Nephron (organoid): ENCODE measurements around the gene NMNAT2.

Experiments
- H3K27ac Mint-ChIP-seq, 3 experiments: 2 replicates each; pipeline ENCODE4 v1.8.0; 2020; ENCODE audit warnings: mixed read lengths in 3 of 3, mild to moderate bottlenecking in 2 of 3, moderate library complexity in 1 of 3
- H3K27me3 Mint-ChIP-seq: 2 replicates; pipeline ENCODE4 v1.8.0; 2021; ENCODE audit warnings: low read depth, mild to moderate bottlenecking, moderate library complexity, mixed read lengths
- H3K36me3 Mint-ChIP-seq: 2 replicates; pipeline ENCODE4 v1.8.0; 2020; ENCODE audit warnings: low read depth, mixed read lengths
- H3K4me1 Mint-ChIP-seq: 2 replicates; pipeline ENCODE4 v1.8.0; 2020; ENCODE audit warnings: mixed read lengths
- H3K4me3 Mint-ChIP-seq, 3 experiments: 2 replicates each; pipeline ENCODE4 v1.8.0; 2020; ENCODE audit warnings: mild to moderate bottlenecking in 3 of 3, mixed read lengths in 3 of 3, moderate library complexity in 2 of 3
- H3K9me3 Mint-ChIP-seq: 2 replicates; pipeline ENCODE4 v1.8.0; 2020; ENCODE audit warnings: mixed read lengths
- TF ChIP-seq, protein P1 (sequence below), 3 experiments: fragments of 200-600 bp; sonication (generic); IDR thresholded peaks; one replicate each; pipeline ENCODE4 v1.5.0; 2021; ENCODE audit warnings: antibody characterized with exemption in 3 of 3; ENCODE audit not compliant: unreplicated experiment in 3 of 3

Gene NMNAT2

DNA sequence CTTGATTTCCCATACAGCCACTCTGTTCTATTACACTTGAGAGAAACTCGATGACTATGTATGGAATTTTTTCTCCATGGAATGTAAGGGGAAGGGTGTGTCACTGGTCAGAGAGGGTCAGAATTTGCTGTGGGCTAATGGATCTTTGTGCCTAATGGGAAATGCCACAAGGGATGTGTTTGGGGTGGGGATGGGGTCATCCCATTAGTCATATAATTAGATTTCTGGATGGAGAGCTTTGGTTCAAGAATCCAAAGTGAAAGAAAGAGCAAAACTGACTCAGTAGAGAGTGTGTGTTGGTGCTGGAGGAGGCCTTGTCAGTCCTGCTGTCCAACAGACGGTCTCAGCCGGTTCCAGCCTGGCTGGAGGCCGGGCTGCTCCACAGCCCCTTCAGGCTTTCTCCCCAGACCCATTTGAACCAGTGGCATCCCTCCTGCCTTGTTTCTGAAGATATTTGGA, 145.8 kb downstream of the NMNAT2 start:
- H3K27ac Mint-ChIP-seq = peak overlapping the region; percentile 19 to 29 (median 22)
- H3K9me3 Mint-ChIP-seq = no peaks in the 10 kb centered on the region
- TF ChIP-seq, protein P1, sequence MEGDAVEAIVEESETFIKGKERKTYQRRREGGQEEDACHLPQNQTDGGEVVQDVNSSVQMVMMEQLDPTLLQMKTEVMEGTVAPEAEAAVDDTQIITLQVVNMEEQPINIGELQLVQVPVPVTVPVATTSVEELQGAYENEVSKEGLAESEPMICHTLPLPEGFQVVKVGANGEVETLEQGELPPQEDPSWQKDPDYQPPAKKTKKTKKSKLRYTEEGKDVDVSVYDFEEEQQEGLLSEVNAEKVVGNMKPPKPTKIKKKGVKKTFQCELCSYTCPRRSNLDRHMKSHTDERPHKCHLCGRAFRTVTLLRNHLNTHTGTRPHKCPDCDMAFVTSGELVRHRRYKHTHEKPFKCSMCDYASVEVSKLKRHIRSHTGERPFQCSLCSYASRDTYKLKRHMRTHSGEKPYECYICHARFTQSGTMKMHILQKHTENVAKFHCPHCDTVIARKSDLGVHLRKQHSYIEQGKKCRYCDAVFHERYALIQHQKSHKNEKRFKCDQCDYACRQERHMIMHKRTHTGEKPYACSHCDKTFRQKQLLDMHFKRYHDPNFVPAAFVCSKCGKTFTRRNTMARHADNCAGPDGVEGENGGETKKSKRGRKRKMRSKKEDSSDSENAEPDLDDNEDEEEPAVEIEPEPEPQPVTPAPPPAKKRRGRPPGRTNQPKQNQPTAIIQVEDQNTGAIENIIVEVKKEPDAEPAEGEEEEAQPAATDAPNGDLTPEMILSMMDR (IDR thresholded peaks at IDR 0.05; ENCODE audit: unreplicated experiment in 3 of 3) = no peak
- H3K27me3 Mint-ChIP-seq = peaks cover 8% of the 10 kb centered on the region
- peaks cover 25% of the 10 kb centered on the region for H3K4me1 Mint-ChIP-seq
- no peaks in the 10 kb centered on the region for H3K36me3 Mint-ChIP-seq
- H3K4me3 Mint-ChIP-seq = no peak overlapping the region

DNA sequence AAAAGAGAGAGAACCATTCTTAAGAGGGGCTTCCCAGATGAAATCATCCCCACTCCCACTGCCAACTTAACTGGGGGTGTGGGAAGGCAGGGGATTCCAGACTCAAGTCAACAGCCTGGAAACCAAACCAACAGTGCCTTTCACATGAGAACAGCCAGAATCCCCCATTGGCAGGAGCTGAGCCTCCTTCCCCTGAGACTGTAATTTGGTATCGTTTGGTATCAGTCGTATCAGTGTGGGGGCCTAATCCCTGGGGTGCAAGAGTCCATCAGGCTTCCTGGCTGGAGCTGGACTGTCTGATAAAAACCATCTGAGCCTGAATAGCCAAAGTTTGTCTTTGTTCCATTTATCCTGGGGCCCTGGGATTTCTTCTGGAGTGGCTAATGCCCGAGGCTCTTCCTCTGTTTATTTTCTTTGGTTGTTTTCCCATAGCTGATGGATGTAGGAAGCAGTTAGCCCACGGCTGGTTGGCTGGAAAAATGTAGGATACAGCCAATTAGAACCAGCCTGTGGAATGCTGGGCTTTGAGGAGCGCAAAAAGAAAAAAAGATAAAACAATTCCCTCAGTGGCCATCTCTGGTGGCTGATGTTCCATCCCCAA, 147.5 kb downstream of the NMNAT2 start:
- TF ChIP-seq, protein P1 (IDR thresholded peaks at IDR 0.05; ENCODE audit: unreplicated experiment in 3 of 3) = no peak
- Mint-ChIP-seq H3K4me3 (peak overlapping the region in 1 of 3 experiments; percentile 30), H3K27ac (peak overlapping the region; percentile 82 to 91 (median 88)), H3K4me1 (peaks cover 20% of the 10 kb centered on the region), H3K9me3 (no peaks in the 10 kb centered on the region), H3K36me3 (no peaks in the 10 kb centered on the region), H3K27me3 (peaks cover 6% of the 10 kb centered on the region)

DNA sequence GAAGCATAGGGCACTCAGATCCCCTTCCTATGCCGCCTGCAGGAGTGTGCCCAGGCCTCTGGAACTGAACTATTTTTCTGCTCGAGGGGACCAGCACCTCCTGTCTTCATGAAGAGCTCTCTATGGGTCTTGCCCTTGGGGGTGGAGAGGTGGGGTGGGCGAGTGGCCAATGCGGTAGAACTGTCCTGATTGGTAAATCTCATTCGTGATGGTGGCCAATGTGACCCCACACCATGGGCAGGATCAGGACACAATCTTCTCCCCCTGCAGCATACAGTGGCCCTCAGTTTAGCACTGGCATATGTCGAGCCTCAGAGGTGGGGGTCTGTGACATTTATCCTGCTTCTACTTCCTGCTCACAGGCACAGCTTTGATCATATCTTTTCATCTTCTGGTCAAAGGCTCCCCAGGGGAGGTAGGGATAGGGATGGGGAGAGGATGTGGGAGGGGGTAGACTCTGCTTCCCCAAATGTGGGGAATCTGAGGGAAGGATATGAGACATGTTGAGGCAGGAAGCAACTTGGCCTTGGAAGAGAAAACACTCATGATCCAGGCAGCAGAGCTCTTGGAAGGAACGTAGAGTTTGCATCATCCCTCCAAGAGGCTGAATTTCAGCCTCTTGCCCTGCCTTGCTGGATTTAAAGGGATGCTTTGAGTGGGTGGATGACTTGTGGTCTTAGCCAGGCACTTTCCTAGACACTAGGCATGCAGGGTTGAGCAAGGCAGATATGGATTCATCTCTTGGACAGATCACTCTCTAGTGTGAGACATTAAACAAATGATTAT, 150.3 kb downstream of the NMNAT2 start:
- H3K27ac Mint-ChIP-seq = no peak overlapping the region
- no peaks in the 10 kb centered on the region for H3K27me3 Mint-ChIP-seq
- H3K4me1 Mint-ChIP-seq = peaks cover 22% of the 10 kb centered on the region
- no peak overlapping the region for H3K4me3 Mint-ChIP-seq
- TF ChIP-seq, protein P1 (IDR thresholded peaks at IDR 0.05; ENCODE audit: unreplicated experiment in 3 of 3) = no peak
- no peaks in the 10 kb centered on the region for H3K36me3 Mint-ChIP-seq
- H3K9me3 Mint-ChIP-seq = no peaks in the 10 kb centered on the region

DNA sequence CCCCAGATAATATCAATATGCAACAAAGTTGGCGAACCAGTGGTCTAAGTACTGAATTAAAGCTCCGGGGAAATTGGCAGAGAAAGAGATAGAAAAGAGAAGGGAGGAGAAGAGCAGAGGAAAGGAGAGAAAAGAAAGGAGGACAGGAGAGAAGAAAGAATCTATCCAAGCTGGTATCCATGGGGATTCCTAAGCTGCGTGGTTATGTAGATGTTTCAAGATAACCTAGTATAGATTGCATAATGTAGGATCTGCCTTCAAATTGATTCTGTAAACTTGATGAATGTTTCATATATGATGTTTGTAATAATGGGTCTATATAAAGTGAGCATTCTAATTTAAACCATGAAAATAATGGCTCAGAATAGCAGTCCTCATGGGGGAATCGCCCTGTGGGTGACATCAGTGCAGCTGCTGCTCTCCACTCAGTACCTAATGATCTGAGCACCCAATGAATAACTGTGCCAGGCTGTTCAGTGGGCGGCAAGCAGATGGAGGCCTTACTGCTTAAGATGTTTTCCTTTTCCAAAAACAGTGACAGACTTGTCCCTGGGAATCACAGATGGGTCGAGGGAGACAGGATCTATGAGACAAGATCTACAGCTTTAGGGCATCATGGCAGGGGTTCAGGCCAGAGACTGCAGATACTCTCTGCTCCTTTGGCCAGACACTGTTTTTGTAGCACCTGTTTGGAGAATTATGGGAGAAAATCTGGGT, 154.1 kb downstream of the NMNAT2 start:
- Mint-ChIP-seq H3K4me1 (peaks cover 5% of the 10 kb centered on the region), H3K4me3 (no peak overlapping the region), H3K36me3 (no peaks in the 10 kb centered on the region), H3K9me3 (no peaks in the 10 kb centered on the region), H3K27me3 (no peaks in the 10 kb centered on the region), H3K27ac (no peak overlapping the region)
- TF ChIP-seq, protein P1 (IDR thresholded peaks at IDR 0.05; ENCODE audit: unreplicated experiment in 3 of 3) = no peak

DNA sequence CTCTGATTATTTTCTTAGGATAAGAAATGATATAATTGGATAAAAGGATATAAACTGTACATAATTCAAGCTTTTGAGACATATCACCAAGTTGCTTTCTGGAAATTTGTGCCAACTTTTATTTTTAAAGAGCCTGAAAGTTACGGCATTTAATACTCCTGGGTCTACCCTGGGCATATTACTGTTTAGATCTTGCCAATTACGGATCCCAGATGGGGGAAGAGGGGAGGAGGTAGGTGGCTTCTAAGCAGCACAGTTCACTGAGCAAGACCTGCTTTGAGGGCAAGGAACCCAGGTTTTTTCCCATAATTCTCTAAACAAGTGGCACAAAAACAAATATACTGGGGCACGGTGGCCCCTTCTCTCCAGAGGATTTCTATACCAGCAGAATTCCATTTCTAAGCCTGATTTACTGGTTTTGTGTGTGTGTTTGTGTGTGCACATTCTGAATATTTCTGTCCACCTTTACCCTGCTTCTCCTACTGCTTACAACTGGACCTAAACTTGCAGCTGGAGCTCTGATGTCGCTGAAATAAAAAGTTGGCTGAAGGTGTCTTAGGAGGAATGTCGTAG, 155.5 kb downstream of the NMNAT2 start:
- H3K27ac Mint-ChIP-seq = peak overlapping the region in 2 of 3 experiments; percentile 9 to 14
- TF ChIP-seq, protein P1 (IDR thresholded peaks at IDR 0.05; ENCODE audit: unreplicated experiment in 3 of 3) = no peak
- no peaks in the 10 kb centered on the region for H3K9me3 Mint-ChIP-seq
- no peak overlapping the region for H3K4me3 Mint-ChIP-seq
- H3K4me1 Mint-ChIP-seq = peaks cover 5% of the 10 kb centered on the region
- no peaks in the 10 kb centered on the region for H3K27me3 Mint-ChIP-seq
- no peaks in the 10 kb centered on the region for H3K36me3 Mint-ChIP-seq
